ENCODE results near the gene ZNF264.

GRCh38 chr19:57245959-57246358 lies 54.7 kb downstream of the ZNF264 start:
- no peak for TF ChIP-seq CTCF (IDR thresholded peaks at IDR 0.05; ENCODE audit: insufficient read depth, low read length)
- TF ChIP-seq POLR2AphosphoS5 (IDR thresholded peaks at IDR 0.05; ENCODE audit: low read depth), result no peak
- TF ChIP-seq GABPA (IDR thresholded peaks at IDR 0.05; ENCODE audit: low read depth), result no peak
